HCT116 (cell line): Measurements from ENCODE around the gene RC3H1.

ENCODE experiments used
- EZH2phosphoT487 ChIP-seq: fragments of 200-600 bp; IDR thresholded peaks from 2 replicates; pipeline ENCODE4 v1.6.1; 2018; ENCODE audit warnings: antibody characterized with exemption, borderline replicate concordance
- JUND ChIP-seq: IDR thresholded peaks from 2 replicates; pipeline ENCODE4 v1.6.1; 2012
- POLR2AphosphoS5 ChIP-seq: IDR thresholded peaks from 2 replicates; pipeline ENCODE4 v1.6.1; 2011; ENCODE audit warnings: mild to moderate bottlenecking, low read depth, low read length, moderate library complexity
- TF ChIP-seq, protein P1 (sequence below), 3 experiments: fragments of 200-600 bp in 1 of 3; sonication (generic) in 1 of 3; IDR thresholded peaks in 2 of 3; conservative IDR thresholded peaks in 1 of 3; 2 replicates each; pipeline ENCODE4 v1.5.1; 2012 to 2017; ENCODE audit warnings: low read depth in 2 of 3, low read length in 2 of 3, antibody characterized with exemption in 1 of 3, borderline replicate concordance in 1 of 3, control low read depth in 1 of 3, mild to moderate bottlenecking in 1 of 3, mixed read lengths in 1 of 3, mixed run types in 1 of 3, moderate library complexity in 1 of 3; ENCODE audit not compliant: insufficient read depth in 1 of 3
- TF ChIP-seq, protein P2 (sequence below): IDR thresholded peaks from 2 replicates; pipeline ENCODE4 v1.6.1; 2012

DNA sequence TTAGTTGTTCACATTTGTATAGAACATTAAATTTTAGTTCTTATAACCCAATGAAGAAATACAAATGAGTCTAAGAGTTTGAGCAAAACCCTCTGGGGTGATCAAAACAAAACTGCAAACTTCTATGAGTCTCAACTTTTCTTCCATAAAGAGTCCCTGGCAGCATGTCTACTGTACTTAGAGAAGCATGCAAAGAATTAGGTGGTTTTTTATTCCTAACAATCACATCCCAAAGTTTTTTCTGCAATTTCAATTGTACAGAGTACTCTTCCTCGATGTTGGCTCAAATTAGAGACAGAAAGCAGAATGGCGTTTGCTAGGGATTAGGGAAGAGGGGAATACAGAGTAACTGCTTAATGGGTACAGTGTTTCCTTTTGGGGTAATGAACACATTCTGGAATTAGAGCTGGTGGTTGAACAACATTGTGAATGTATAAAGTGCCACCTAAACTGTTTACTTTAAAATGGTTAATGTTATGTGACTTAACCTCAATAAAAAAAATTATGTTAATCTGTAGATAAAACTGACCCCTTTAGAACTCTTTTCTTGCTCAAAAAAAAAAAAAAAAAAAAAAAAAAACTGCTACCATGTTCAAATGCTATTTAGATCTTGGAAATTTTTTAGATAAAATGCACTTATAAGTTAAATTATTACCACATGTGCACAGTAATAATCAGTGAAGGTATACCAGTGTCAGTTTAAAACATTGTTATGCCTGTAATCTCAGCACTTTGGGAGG is 4.8 kb downstream of the RC3H1 start:
- TF ChIP-seq, protein P1, sequence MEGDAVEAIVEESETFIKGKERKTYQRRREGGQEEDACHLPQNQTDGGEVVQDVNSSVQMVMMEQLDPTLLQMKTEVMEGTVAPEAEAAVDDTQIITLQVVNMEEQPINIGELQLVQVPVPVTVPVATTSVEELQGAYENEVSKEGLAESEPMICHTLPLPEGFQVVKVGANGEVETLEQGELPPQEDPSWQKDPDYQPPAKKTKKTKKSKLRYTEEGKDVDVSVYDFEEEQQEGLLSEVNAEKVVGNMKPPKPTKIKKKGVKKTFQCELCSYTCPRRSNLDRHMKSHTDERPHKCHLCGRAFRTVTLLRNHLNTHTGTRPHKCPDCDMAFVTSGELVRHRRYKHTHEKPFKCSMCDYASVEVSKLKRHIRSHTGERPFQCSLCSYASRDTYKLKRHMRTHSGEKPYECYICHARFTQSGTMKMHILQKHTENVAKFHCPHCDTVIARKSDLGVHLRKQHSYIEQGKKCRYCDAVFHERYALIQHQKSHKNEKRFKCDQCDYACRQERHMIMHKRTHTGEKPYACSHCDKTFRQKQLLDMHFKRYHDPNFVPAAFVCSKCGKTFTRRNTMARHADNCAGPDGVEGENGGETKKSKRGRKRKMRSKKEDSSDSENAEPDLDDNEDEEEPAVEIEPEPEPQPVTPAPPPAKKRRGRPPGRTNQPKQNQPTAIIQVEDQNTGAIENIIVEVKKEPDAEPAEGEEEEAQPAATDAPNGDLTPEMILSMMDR (IDR thresholded peaks at IDR 0.05 in 2 of 3, conservative IDR thresholded peaks at IDR 0.05 in 1 of 3; ENCODE audit: borderline replicate concordance in 1 of 3, insufficient read depth in 1 of 3, low read depth in 2 of 3, low read length in 2 of 3): no peak
- TF ChIP-seq JUND (no peak), EZH2phosphoT487 (no peak), POLR2AphosphoS5 (no peak)
- TF ChIP-seq, protein P2, sequence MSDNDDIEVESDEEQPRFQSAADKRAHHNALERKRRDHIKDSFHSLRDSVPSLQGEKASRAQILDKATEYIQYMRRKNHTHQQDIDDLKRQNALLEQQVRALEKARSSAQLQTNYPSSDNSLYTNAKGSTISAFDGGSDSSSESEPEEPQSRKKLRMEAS: no peak
